Measurements from ENCODE around the gene JUP.

- TF ChIP-seq YY1 (IDR thresholded peaks at IDR 0.05; ENCODE audit: insufficient read depth, insufficient read length) (no peak), ZNF274 (IDR thresholded peaks at IDR 0.05; ENCODE audit: low read depth, low read length) (no peak), SUZ12 (IDR thresholded peaks at IDR 0.05; ENCODE audit: extremely low read depth, insufficient read depth, insufficient read length) (no peak)
These were observed 15.1 kb upstream of the JUP start for GRCh38 chr17:41801374-41802271.

Measured in NT2/D1 (cell line).